Right lobe of liver (tissue), 6 donors: ENCODE measurements around the gene BANK1. TPM values are rescaled to one million over a fixed set of nuclear protein-coding genes. Genes with fewer than 3 reads are reported as not detected.

Experiments
- ATAC-seq, 4 donors: fragments of 200-7000 bp; cut with Tn5 transposase; one replicate each; pipeline ENCODE4 v1.9.1; 2020; ENCODE audit warnings: mild to moderate bottlenecking in 4 of 4, moderate library complexity in 4 of 4
- DNase-seq, 3 donors: peaks; one replicate each; pipeline ENCODE4 v3.0.0-alpha.2; 2020
- H3K27ac ChIP-seq, 3 donors: fragments of 200-600 bp; one replicate each; pipeline ENCODE4 v1.8.0; 2022
- H3K27me3 ChIP-seq, 2 donors: fragments of 200-600 bp; one replicate each; pipeline ENCODE4 v1.8.0; 2022
- H3K36me3 ChIP-seq, 4 donors: fragments of 200-600 bp; sonication (generic) in 1 of 4; one replicate each; pipeline versions ENCODE4 v1.5.1 to v1.8.0; 2017 to 2022; ENCODE audit warnings: control low read depth in 1 of 4
- H3K4me1 ChIP-seq, 4 donors: fragments of 200-600 bp; sonication (generic) in 1 of 4; one replicate each; pipeline versions ENCODE4 v1.5.1 to v1.8.0; 2017 to 2022; ENCODE audit warnings: control low read depth in 1 of 4
- H3K4me3 ChIP-seq, 3 donors: fragments of 200-600 bp; one replicate each; pipeline ENCODE4 v1.8.0; 2022
- H3K9me3 ChIP-seq, 4 donors: fragments of 200-600 bp; sonication (generic) in 1 of 4; one replicate each; pipeline versions ENCODE4 v1.5.1 to v1.8.0; 2017 to 2022; ENCODE audit warnings: control low read depth in 1 of 4
- CTCF ChIP-seq, 4 donors: fragments of 200-600 bp in 3 of 4; fragments of 450-650 bp in 1 of 4; IDR thresholded peaks; one replicate each; pipeline versions ENCODE4 v1.5.1 to v1.8.0; 2016 to 2022; ENCODE audit warnings: antibody characterized with exemption in 4 of 4, mild to moderate bottlenecking in 2 of 4
- POLR2A ChIP-seq: fragments of 450-650 bp; IDR thresholded peaks from one replicate; pipeline ENCODE4 v1.6.1; 2017; ENCODE audit warnings: antibody characterized with exemption, mild to moderate bottlenecking
- WGBS: methylation state at CpG from one replicate; pipeline ENCODE4 v1.1.6; 2018; ENCODE audit warnings: low coverage, low lambda C conversion rate; ENCODE audit not compliant: insufficient coverage; ENCODE audit errors: missing lambda C conversion rate; 5-methylcytosine and 5-hydroxymethylcytosine counted together
- intact Hi-C, 2 donors: fragments of 100-400 bp; cut with DNase I; formaldehyde crosslinking; loops; one replicate each; pipeline versions ENCODE4 v1.11.2 to v1.14.1; 2022
- total RNA-seq, 6 experiments: library from RNA; depleted of rRNA in 2 of 6; stranded (reverse); fragments of >200 nt in 2 of 6; fragmentation: NEBNext Ultra II Directional in 3 of 6; extraction: Animal tissue kit (Norgen Biotek cat#: 25700) in 3 of 6; gene quantifications; one replicate each; pipeline versions ENCODE4 v1.1.0 to v1.2.4, GENCODE V29; 2016 to 2023
- donor health status: DM: no; HTN: yes; CAD: no.
- donor health status: DM: no; HTN: no; CAD: no.
- donor health status: DM: no; HTN: no; CAD: no.
- donor health status: DM: no; HTN: yes; CAD: no.
- donor health status: DM: no; HTN: yes; CAD: no.

BANK1 gene
- total RNA-seq, 6 experiments from 2014 or later: 0.06 to 0.84 (median 0.27) TPM; not detected in 2

- no peaks in the 10 kb centered on the region for H3K4me1 ChIP-seq
- 48% methylated on average over 6 of the region's 6 CpGs for WGBS
- peak in 1 of 4 donors; percentile 76 for ATAC-seq
- H3K27me3 ChIP-seq: no peaks in the 10 kb centered on the region
- TF ChIP-seq POLR2A (no peak), CTCF (IDR thresholded peaks at IDR 0.05) (no peak)
- H3K4me3 ChIP-seq: no peak overlapping the region
- no peak overlapping the region for H3K27ac ChIP-seq
- no peak for DNase-seq
- intact Hi-C loops: no loop called here
- no peaks in the 10 kb centered on the region for H3K36me3 ChIP-seq
- H3K9me3 ChIP-seq: no peaks in the 10 kb centered on the region
Measured at GRCh38 chr4:101970547-101971155, 180.1 kb downstream of the BANK1 start.

- no peak for ATAC-seq
- 31% methylated on average over 2 of the region's 2 CpGs for WGBS
Measured at GRCh38 chr4:101972791-101973190, 182.3 kb downstream of the BANK1 start.

GRCh38 chr4:101973361-101973760 is 182.8 kb downstream of the BANK1 start:
- DNase-seq (no peak), ATAC-seq (no peak)
- H3K36me3 ChIP-seq: no peaks in the 10 kb centered on the region
- WGBS: 45% methylated on average over 1 of the region's 1 CpG
- H3K4me1 ChIP-seq: no peaks in the 10 kb centered on the region
- no peak overlapping the region for H3K27ac ChIP-seq
- no peaks in the 10 kb centered on the region for H3K27me3 ChIP-seq
- TF ChIP-seq POLR2A: no peak
- TF ChIP-seq CTCF (IDR thresholded peaks at IDR 0.05): no peak
- intact Hi-C loops: no loop called here
- no peak overlapping the region for H3K4me3 ChIP-seq
- no peaks in the 10 kb centered on the region for H3K9me3 ChIP-seq

More at GRCh38 chr4:101972791-101973190, 182.3 kb downstream of the BANK1 start:
- no peak overlapping the region for H3K27ac ChIP-seq
- H3K4me1 ChIP-seq: no peaks in the 10 kb centered on the region
- intact Hi-C loops: no loop called here
- H3K9me3 ChIP-seq: no peaks in the 10 kb centered on the region
- H3K27me3 ChIP-seq: no peaks in the 10 kb centered on the region
- H3K36me3 ChIP-seq: no peaks in the 10 kb centered on the region
- no peak for TF ChIP-seq CTCF (IDR thresholded peaks at IDR 0.05)
- no peak for TF ChIP-seq POLR2A
- H3K4me3 ChIP-seq: no peak overlapping the region
- no peak for DNase-seq

GRCh38 chr4:101977076-101977475 is 186.5 kb downstream of the BANK1 start:
- Histone ChIP-seq H3K4me1 (no peaks in the 10 kb centered on the region), H3K4me3 (no peak overlapping the region), H3K27me3 (no peaks in the 10 kb centered on the region), H3K9me3 (no peaks in the 10 kb centered on the region), H3K36me3 (no peaks in the 10 kb centered on the region), H3K27ac (no peak overlapping the region)
- 29% methylated on average over 2 of the region's 2 CpGs for WGBS
- ATAC-seq (no peak), DNase-seq (no peak)
- no peak for TF ChIP-seq CTCF (IDR thresholded peaks at IDR 0.05)
- TF ChIP-seq POLR2A: no peak
- intact Hi-C loops: no loop called here
